Right lobe of liver (tissue), 6 donors: Measurements from ENCODE around the gene SAMD4A. TPM values are rescaled to one million over a fixed set of nuclear protein-coding genes. Genes with fewer than 3 reads are reported as not detected.

Experiments used
- ATAC-seq, 4 donors: fragments of 200-7000 bp; cut with Tn5 transposase; one replicate each; pipeline ENCODE4 v1.9.1; 2020; ENCODE audit warnings: mild to moderate bottlenecking in 4 of 4, moderate library complexity in 4 of 4
- DNase-seq, 3 donors: peaks; one replicate each; pipeline ENCODE4 v3.0.0-alpha.2; 2020
- H3K27ac ChIP-seq, 3 donors: fragments of 200-600 bp; one replicate each; pipeline ENCODE4 v1.8.0; 2022
- H3K27me3 ChIP-seq, 2 donors: fragments of 200-600 bp; one replicate each; pipeline ENCODE4 v1.8.0; 2022
- H3K36me3 ChIP-seq, 4 donors: fragments of 200-600 bp; sonication (generic) in 1 of 4; one replicate each; pipeline versions ENCODE4 v1.5.1 to v1.8.0; 2017 to 2022; ENCODE audit warnings: control low read depth in 1 of 4
- H3K4me1 ChIP-seq, 4 donors: fragments of 200-600 bp; sonication (generic) in 1 of 4; one replicate each; pipeline versions ENCODE4 v1.5.1 to v1.8.0; 2017 to 2022; ENCODE audit warnings: control low read depth in 1 of 4
- H3K4me3 ChIP-seq, 3 donors: fragments of 200-600 bp; one replicate each; pipeline ENCODE4 v1.8.0; 2022
- H3K9me3 ChIP-seq, 4 donors: fragments of 200-600 bp; sonication (generic) in 1 of 4; one replicate each; pipeline versions ENCODE4 v1.5.1 to v1.8.0; 2017 to 2022; ENCODE audit warnings: control low read depth in 1 of 4
- POLR2A ChIP-seq: fragments of 450-650 bp; IDR thresholded peaks from one replicate; pipeline ENCODE4 v1.6.1; 2017; ENCODE audit warnings: antibody characterized with exemption, mild to moderate bottlenecking
- WGBS: methylation state at CpG from one replicate; pipeline ENCODE4 v1.1.6; 2018; ENCODE audit warnings: low coverage, low lambda C conversion rate; ENCODE audit not compliant: insufficient coverage; ENCODE audit errors: missing lambda C conversion rate; 5-methylcytosine and 5-hydroxymethylcytosine counted together
- intact Hi-C, 2 donors: fragments of 100-400 bp; cut with DNase I; formaldehyde crosslinking; loops; one replicate each; pipeline versions ENCODE4 v1.11.2 to v1.14.1; 2022
- total RNA-seq, 6 experiments: library from RNA; depleted of rRNA in 2 of 6; stranded (reverse); fragments of >200 nt in 2 of 6; fragmentation: NEBNext Ultra II Directional in 3 of 6; extraction: Animal tissue kit (Norgen Biotek cat#: 25700) in 3 of 6; gene quantifications; one replicate each; pipeline versions ENCODE4 v1.1.0 to v1.2.4, GENCODE V29; 2016 to 2023
- TF ChIP-seq, protein P1 (sequence below), 4 donors: fragments of 200-600 bp in 3 of 4; fragments of 450-650 bp in 1 of 4; IDR thresholded peaks; one replicate each; pipeline versions ENCODE4 v1.5.1 to v1.8.0; 2016 to 2022; ENCODE audit warnings: antibody characterized with exemption in 4 of 4, mild to moderate bottlenecking in 2 of 4
- donor health status: DM: no; HTN: yes; CAD: no.
- donor health status: DM: no; HTN: no; CAD: no.
- donor health status: DM: no; HTN: no; CAD: no.
- donor health status: DM: no; HTN: yes; CAD: no.
- donor health status: DM: no; HTN: yes; CAD: no.

Gene SAMD4A
- total RNA-seq, 6 experiments from 2014 or later, result 16.7 to 31.9 (median 21.1) TPM

DNA sequence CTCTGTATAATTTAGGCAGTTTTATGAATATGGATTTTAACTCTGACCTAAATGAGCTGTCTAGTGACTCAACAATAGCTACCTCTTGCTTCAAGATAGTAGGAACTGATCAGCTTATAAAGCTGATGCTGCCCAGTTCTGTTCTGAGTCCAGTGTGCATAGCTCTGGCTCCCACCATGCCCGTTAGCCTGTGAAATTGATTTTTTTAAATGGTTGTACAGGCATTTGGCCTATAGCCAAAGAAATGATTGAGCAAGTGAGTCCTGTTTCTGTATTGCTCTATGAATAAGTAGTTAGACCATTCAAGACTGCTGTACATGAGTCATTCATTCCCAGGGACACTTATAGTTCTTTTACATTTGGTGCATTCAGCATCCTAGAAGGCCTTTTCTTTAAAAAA lies 36.4 kb downstream of the SAMD4A start:
- intact Hi-C loops, result no loop called here
- TF ChIP-seq POLR2A, result no peak
- TF ChIP-seq, protein P1, sequence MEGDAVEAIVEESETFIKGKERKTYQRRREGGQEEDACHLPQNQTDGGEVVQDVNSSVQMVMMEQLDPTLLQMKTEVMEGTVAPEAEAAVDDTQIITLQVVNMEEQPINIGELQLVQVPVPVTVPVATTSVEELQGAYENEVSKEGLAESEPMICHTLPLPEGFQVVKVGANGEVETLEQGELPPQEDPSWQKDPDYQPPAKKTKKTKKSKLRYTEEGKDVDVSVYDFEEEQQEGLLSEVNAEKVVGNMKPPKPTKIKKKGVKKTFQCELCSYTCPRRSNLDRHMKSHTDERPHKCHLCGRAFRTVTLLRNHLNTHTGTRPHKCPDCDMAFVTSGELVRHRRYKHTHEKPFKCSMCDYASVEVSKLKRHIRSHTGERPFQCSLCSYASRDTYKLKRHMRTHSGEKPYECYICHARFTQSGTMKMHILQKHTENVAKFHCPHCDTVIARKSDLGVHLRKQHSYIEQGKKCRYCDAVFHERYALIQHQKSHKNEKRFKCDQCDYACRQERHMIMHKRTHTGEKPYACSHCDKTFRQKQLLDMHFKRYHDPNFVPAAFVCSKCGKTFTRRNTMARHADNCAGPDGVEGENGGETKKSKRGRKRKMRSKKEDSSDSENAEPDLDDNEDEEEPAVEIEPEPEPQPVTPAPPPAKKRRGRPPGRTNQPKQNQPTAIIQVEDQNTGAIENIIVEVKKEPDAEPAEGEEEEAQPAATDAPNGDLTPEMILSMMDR (IDR thresholded peaks at IDR 0.05), result no peak
- Histone ChIP-seq H3K9me3 (no peaks in the 10 kb centered on the region), H3K27ac (no peak overlapping the region), H3K27me3 (no peaks in the 10 kb centered on the region), H3K4me3 (no peak overlapping the region), H3K36me3 (no peaks in the 10 kb centered on the region), H3K4me1 (peaks cover 0 to 10% (median 0%) of the 10 kb centered on the region in 4 donors)
- 13% methylated on average over 1 of the region's 1 CpG for WGBS
- peak; percentile 42 to 80 (median 64) for ATAC-seq
- no peak for DNase-seq

DNA sequence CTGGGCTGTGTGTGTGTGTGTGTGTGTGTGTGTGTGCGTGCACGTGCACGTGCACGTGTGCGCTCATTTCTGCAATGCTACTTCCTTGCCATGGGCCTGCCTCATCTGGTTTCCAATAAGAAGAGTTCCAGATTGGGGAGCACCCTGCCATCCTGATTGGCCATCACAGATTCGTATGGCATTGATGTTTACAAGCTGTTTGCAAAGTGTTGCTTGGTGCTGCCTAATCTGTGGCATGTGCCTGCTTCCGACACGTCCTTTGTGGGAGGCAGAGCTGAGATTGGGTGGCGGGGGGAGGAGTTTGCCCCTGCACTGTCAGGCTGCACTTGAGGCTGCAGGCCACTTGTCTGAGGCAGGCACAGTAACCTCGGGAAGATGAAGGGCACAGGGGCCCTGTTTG lies 39.2 kb downstream of the SAMD4A start:
- 79% methylated on average over 2 of the region's 10 CpGs for WGBS
- intact Hi-C loops, result no loop called here
- H3K4me1 ChIP-seq, result peaks cover 0 to 10% (median 0%) of the 10 kb centered on the region in 4 donors
- TF ChIP-seq, protein P1 (IDR thresholded peaks at IDR 0.05), result no peak
- H3K4me3 ChIP-seq, result no peak overlapping the region
- no peaks in the 10 kb centered on the region for H3K9me3 ChIP-seq
- H3K27me3 ChIP-seq, result no peaks in the 10 kb centered on the region
- no peak for DNase-seq
- H3K36me3 ChIP-seq, result no peaks in the 10 kb centered on the region
- ATAC-seq, result no peak
- H3K27ac ChIP-seq, result no peak overlapping the region

DNA sequence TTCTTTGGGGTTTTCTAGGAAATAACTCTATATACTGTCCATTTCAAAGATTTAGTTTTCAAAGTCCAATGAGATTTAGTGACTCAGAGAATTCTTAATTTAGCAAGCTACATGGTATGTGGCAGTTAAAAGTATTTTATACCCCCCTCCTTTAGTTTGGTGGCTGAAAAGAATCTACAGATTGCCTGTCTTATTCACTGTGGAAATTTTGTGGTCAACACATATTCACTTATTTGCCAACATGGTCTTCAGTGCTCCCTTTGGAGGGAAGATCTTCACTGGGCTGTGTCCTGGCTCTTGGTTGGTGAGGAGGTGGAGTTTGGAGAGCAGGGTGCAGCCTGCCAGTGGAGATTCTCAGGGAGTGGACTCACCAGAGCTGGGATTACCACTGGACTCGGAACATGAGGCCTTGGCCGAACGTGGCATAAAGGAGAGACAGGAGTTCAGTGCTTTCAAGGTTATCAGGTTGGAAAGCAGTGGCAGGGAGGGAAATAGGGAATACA lies 39.8 kb downstream of the SAMD4A start:
- no peak for TF ChIP-seq POLR2A
- TF ChIP-seq, protein P1 (IDR thresholded peaks at IDR 0.05), result no peak
- intact Hi-C loops, result no loop called here
- no peak overlapping the region for H3K27ac ChIP-seq
- H3K9me3 ChIP-seq, result no peaks in the 10 kb centered on the region
- no peak for DNase-seq
- WGBS, result 87% methylated on average over 3 of the region's 3 CpGs
- ATAC-seq, result no peak
- no peaks in the 10 kb centered on the region for H3K27me3 ChIP-seq
- no peaks in the 10 kb centered on the region for H3K36me3 ChIP-seq
- no peak overlapping the region for H3K4me3 ChIP-seq
- H3K4me1 ChIP-seq, result peaks cover 0 to 10% (median 0%) of the 10 kb centered on the region in 4 donors

DNA sequence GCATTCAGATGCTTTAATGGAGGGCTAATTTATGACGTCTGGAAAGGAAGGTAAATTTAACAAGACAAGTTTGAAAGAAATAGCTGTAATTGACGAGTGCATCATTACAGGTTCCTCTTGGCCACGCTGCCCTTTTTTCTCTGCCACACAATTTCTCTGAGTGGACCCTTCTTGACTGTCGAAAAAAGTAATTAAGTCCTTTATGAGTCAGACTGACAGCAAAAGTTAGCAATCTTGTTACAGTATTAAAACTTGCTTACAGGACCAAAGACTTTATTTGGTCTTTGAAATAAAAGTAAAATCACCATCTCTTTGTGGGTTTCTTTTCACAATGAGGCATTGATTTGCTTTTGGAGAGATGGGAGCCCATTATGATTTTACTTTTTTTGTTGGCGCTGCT lies 42.6 kb downstream of the SAMD4A start:
- Histone ChIP-seq H3K36me3 (no peaks in the 10 kb centered on the region), H3K4me3 (no peak overlapping the region), H3K4me1 (no peaks in the 10 kb centered on the region), H3K27me3 (no peaks in the 10 kb centered on the region), H3K27ac (no peak overlapping the region), H3K9me3 (no peaks in the 10 kb centered on the region)
- intact Hi-C loops, result no loop called here
- WGBS, result 77% methylated on average over 5 of the region's 5 CpGs
- ATAC-seq, result no peak
- DNase-seq, result no peak
- no peak for TF ChIP-seq POLR2A
- TF ChIP-seq, protein P1 (IDR thresholded peaks at IDR 0.05), result no peak
